ENCODE results near the gene ARPC1B. TPM values are rescaled to one million over a fixed set of nuclear protein-coding genes. Genes with fewer than 3 reads are reported as not detected.
"Not testable (repeated sequence)": the region's sequence is repeated elsewhere in the genome, so short reads cannot be mapped to it uniquely, and the experiment has no call there.

Gene ARPC1B
- total RNA-seq, 1 experiment from 2014 or later, result 731 TPM

GRCh38 chr7:99409192-99409572, 34.7 kb downstream of the ARPC1B start:
- no peak for DNase-seq (ENCODE audit: low spot score)

DNA sequence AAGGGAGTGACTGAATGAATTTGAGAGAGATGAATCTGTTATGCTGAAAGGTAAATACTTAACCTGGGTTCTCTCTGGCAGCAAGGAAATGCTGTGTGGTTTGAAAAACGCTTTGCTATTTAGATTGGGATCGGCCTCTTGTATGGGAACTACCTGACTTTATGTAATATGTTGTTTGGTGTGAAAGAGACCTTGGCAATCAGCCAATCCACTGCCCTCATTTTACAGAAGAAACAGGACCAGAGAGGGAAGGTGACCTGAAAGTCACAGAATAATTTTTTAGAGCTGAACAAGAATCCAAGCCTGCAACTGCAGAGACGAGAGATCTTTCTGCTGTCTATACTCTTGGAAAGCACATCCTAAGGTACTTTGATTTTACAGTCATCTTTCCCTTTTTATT, 35.3 kb downstream of the ARPC1B start:
- no peak for DNase-seq (ENCODE audit: low spot score)

- no peak for DNase-seq (ENCODE audit: low spot score)
Observed at GRCh38 chr7:99410635-99411034, 36.1 kb downstream of the ARPC1B start.

- DNase-seq (ENCODE audit: low spot score), result peak; percentile 71
Observed at GRCh38 chr7:99415513-99416127, 41.1 kb downstream of the ARPC1B start.

GRCh38 chr7:99418260-99418659, 43.7 kb downstream of the ARPC1B start:
- no peak for DNase-seq (ENCODE audit: low spot score)

- DNase-seq (ENCODE audit: low spot score), result no peak
Observed at GRCh38 chr7:99419323-99420021, 44.9 kb downstream of the ARPC1B start.

GRCh38 chr7:99420213-99420612, 45.7 kb downstream of the ARPC1B start:
- DNase-seq (ENCODE audit: low spot score), result no peak

DNA sequence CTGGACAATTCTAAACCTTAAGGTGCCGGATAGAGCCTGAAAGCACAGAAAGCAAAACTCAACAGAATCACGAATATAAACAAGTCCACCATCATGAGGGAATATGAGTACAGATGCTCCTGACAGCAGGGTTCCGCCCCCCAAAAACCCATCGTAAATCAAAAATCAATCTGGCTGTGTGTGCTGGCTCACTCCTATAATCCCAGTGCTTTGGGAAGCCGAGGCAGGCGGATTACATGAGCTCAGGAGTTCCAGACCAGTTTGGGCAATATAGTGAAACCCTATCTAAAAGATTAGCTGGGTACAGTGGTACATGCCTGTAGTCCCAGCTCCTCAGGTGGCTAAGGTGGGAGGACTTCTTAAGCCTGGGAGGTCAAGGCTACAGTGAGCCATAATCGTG, 46.5 kb downstream of the ARPC1B start:
- no peak for DNase-seq (ENCODE audit: low spot score)

DNA sequence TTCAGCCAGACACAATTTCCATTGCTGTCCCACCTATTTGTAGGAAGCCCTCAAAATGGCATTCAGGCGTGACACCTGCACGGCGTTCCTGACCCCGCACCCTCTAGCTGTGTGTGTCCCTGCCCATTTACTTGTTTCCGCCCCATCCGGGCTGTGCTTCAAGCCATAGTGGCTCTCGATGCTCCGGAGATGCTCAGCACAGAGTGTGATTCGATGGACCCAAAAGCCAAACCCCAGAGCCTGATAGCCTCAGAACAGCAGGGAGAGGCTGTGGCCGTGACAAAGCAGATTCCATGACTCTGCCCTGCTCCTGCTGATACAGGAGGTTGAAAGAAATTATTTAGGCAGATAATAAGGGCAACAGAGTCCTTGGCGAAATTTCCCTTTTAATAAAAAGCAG, 47.7 kb downstream of the ARPC1B start:
- no peak for DNase-seq (ENCODE audit: low spot score)

DNA sequence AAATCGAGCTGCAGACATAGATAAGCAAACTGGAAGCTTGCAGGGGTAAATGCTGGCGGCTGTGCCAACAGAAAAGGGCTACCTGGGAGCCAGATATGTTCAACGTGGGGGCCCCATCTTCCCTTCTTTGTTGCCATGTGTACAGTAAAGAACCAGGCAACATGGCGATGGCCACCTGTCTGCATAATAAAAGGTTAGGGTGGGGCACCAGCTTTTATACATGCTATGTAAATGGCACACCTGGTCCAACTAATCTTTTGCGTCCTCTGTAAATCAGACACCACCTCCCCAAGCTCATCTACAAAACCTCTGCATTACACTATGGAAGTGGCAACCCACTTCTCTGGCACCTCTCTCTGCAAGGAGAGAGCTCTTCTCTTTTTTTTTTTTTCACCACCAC, 48.1 kb downstream of the ARPC1B start:
- DNase-seq (ENCODE audit: low spot score), result no peak

DNA sequence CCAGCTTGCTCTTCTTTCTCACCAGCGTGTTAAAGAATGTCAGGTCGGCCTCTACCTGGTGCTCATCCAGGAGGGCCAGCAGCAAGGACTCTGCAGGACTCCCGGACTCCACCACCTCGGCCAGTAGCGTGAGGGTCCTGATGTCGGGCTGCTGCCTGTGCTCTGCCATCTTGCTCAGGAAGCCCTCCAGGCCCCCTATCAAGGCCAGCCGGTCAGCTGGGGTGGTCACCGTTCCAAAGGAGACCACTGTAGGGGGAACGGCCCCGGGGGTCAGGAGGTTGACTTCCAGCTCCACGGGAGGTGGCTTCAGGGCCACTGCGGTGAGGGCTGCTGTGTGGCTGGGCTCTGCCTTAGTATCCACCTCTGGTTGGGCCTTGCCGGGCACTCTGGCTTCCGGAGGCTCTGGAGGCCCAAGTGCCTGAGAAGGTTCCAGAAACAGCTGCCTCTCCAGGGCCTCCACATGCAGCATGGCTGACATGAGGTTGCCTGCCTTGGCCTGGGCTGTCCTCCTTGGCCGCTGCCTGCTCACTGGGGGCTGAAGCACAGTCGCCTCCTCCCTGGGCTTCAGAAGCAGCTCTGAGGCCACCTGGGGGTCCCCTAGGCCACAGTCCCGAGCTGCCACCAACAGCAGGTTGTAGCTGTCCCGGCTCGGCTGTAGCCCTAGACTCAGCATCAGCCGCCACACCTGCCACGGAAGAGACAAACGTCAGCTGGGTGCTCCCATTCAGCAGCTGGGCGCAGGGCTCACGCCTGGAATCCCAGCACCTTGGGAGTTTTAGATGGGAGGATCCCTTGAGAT, 50.6 kb downstream of the ARPC1B start:
- DNase-seq (ENCODE audit: low spot score), result no peak

DNA sequence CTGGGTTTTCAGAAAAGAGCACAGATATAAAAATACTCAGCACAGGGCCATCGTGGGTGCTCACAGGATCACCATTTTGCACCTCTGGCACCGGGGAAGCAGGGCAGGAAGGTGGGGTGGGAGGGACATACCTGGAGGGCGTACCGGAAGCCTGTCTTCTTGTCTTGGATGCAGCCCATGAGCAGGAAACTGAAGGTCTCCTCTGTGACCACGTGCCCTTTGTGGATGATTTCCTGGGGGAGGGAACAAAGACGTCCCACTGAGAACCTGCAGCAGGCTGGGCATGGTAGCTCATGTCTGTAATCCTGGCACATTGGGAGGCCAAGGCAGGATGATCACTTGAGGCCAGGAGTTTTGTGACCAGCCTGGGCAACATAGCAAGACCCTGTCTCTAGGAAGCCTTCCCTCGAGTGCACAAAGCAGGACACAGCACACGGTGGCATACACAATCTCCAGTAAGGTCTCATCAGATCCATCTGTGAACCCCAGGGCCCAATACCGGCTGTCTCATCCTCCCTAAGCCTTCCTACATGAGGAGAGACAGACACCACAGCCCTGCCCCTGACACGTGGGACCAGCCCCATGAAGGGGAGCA, 54.5 kb downstream of the ARPC1B start:
- no peak for DNase-seq (ENCODE audit: low spot score)

DNA sequence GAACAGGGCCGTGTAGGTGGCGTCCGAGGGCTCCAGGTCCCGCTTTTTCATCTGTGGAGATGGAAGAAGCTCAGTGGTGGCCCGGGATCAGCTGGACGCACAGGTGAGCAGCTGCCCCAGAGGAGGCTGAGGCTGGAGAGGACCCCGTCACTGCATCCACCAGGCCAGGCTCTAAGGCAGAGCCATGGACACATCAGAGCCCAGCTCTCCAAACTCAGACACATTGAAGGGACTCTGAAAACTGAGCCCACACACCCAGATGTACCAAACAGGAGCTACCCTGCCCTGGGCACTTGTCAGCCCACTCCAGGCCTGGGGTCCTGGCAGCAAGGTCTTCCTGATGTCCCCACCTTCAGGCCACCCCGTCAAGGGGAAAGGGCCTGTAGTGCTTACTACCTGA, 55.2 kb downstream of the ARPC1B start:
- no peak for DNase-seq (ENCODE audit: low spot score)

- DNase-seq (ENCODE audit: low spot score), result not testable (repeated sequence)
Observed at GRCh38 chr7:99431756-99432540, 57.4 kb downstream of the ARPC1B start.

GRCh38 chr7:99433158-99433557, 58.6 kb downstream of the ARPC1B start:
- no peak for DNase-seq (ENCODE audit: low spot score)

DNA sequence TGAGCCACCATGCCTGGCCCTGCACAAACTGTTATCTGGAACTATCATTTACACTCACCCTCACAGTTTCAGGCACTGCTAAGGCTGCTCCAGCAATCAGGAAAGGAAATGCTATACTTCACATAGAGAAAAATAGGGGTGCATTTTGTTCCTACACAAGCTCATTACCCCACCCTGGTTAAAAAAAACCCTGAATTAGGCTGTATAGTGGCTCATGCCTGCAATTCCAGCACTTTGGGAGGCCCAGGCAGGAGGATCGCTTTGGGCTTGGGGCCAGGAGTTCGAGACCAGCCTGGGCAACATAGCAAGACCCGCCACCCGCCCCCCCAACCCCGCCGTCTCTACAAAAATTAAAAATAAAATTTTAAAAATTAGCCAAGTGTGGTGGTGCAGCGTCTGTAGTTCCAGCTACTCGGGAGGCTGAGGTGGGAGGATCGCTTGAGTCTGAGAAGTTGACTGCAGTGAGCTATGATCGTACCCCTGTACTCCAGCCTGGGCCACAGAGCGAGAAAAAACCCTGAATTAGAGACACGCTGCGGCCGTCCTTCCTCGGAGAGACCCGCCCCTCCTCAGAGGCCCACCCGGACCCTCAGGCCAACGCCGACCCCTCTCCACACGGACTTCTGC, 63.5 kb downstream of the ARPC1B start:
- no peak for DNase-seq (ENCODE audit: low spot score)

DNA sequence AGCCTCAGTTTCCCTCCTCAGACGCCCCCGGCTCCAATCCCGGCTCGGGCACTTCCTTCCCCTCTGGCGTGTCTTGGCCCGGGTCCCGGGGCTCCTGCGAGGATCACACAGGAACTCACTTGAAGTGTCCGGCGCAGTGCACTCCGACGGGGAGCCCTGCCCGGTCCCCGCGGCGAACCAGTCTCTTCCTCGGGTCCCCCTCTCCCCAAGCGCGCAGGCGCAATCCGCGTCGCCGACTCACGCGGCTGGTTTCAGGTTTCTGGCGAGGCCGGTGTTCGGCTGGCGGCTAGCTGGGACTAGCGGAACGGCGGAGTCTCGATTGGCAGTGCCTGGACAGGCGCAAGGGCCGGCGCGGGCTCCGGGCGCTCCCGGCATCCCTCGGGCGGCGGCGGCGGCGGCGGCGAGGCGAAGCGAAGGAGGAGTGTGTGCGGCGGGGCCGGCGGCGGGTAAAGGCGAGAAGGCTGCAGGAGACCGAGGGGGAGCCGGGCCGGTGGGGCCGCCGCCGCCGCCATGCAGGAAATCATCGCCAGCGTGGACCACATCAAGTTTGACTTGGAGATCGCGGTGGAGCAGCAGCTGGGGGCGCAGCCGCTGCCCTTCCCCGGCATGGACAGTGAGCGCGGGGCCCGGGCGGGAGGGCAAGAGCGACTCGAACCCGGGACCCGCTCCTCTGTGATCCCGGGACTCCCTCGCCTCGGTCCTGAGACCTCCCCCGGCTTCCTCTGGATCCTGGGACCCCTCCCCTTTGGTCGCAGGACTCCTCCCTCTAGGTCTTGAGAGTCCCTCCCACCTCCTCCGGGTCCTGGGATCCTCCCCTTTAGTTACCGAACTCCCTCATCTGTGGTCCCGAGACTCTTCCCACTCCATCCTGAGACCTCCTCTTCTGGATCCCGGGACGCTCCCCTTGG, 64.3 kb downstream of the ARPC1B start, which contains the start of the genes CPSF4 and PTCD1:
TSS of gene CPSF4 (plus strand) at position 371 of the 908 bp plus-strand sequence. CDS start at position 511, 140 bp downstream.
TSS of gene PTCD1 (minus strand) at position 226 of the 908 bp plus-strand sequence. CDS start 3,556 bp downstream, outside the sequence.
- peak; percentile 90 for DNase-seq (ENCODE audit: low spot score)

- no peak for DNase-seq (ENCODE audit: low spot score)
Observed at GRCh38 chr7:99440195-99440594, 65.7 kb downstream of the ARPC1B start.
